GM12878 (cell line): Measurements from ENCODE around the gene TAS1R2.

Experiments
- DPF2 ChIP-seq: fragments of 450-650 bp; IDR thresholded peaks from 2 replicates; pipeline ENCODE4 v1.6.1; 2017; ENCODE audit warnings: mild to moderate bottlenecking
- RBBP5 ChIP-seq: fragments of 200-600 bp; sonication (generic); conservative IDR thresholded peaks from 2 replicates; pipeline ENCODE4 v1.6.1; 2016
- TF ChIP-seq, protein P1 (sequence below), 3 experiments: IDR thresholded peaks in 2 of 3; conservative IDR thresholded peaks in 1 of 3; 2 replicates each; pipeline ENCODE4 v1.5.1; 2011; ENCODE audit warnings: low read depth in 3 of 3, low read length in 3 of 3, mild to moderate bottlenecking in 3 of 3, control low read depth in 2 of 3, moderate library complexity in 2 of 3, inconsistent platforms in 1 of 3, mixed read lengths in 1 of 3; ENCODE audit not compliant: control insufficient read depth in 2 of 3, insufficient read depth in 1 of 3; ENCODE audit errors: extremely low read depth in 1 of 3
- TF ChIP-seq, protein P2 (sequence below): fragments of 450-650 bp; IDR thresholded peaks from 2 replicates; pipeline ENCODE4 v1.6.1; 2017; ENCODE audit warnings: antibody characterized with exemption, mild to moderate bottlenecking, moderate library complexity

DNA sequence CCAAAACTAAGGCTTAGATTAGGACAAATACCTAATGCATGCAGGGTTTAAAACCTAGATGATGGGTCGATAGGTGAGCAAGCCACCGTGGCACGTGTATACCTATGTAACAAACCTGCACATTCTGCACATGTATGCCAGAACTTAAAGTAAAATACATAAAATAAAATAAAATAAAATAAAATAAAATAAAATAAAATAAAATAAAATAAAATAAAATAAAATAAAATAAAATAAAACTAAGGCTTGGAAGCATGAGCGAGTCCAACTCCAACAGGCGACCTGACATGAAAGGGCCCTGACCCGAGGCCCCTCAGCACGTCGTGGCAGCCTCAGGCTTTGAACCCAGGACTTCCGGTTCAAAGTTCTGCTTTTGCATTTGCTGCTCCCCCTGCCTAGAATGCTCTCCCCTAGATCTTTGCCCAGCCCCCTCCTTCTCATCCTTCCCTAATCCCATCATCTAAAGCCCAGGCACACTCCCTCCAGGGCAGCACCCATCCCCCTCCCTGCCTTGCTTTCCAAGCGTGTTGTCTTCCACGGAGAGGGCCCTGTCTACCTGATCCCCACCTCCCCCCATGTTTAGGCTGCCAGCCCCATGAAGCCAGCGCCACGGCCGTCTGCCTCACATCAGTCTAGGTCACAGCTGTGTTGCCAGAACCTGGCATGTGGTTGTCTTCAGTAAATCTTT lies 64.3 kb downstream of the TAS1R2 start:
- TF ChIP-seq DPF2 (no peak), RBBP5 (no peak)
- TF ChIP-seq, protein P1, sequence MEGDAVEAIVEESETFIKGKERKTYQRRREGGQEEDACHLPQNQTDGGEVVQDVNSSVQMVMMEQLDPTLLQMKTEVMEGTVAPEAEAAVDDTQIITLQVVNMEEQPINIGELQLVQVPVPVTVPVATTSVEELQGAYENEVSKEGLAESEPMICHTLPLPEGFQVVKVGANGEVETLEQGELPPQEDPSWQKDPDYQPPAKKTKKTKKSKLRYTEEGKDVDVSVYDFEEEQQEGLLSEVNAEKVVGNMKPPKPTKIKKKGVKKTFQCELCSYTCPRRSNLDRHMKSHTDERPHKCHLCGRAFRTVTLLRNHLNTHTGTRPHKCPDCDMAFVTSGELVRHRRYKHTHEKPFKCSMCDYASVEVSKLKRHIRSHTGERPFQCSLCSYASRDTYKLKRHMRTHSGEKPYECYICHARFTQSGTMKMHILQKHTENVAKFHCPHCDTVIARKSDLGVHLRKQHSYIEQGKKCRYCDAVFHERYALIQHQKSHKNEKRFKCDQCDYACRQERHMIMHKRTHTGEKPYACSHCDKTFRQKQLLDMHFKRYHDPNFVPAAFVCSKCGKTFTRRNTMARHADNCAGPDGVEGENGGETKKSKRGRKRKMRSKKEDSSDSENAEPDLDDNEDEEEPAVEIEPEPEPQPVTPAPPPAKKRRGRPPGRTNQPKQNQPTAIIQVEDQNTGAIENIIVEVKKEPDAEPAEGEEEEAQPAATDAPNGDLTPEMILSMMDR (IDR thresholded peaks at IDR 0.05 in 2 of 3, conservative IDR thresholded peaks at IDR 0.05 in 1 of 3; ENCODE audit: control insufficient read depth in 2 of 3, extremely low read depth in 1 of 3, insufficient read depth in 1 of 3, low read depth in 3 of 3, low read length in 3 of 3): no peak
- TF ChIP-seq, protein P2, sequence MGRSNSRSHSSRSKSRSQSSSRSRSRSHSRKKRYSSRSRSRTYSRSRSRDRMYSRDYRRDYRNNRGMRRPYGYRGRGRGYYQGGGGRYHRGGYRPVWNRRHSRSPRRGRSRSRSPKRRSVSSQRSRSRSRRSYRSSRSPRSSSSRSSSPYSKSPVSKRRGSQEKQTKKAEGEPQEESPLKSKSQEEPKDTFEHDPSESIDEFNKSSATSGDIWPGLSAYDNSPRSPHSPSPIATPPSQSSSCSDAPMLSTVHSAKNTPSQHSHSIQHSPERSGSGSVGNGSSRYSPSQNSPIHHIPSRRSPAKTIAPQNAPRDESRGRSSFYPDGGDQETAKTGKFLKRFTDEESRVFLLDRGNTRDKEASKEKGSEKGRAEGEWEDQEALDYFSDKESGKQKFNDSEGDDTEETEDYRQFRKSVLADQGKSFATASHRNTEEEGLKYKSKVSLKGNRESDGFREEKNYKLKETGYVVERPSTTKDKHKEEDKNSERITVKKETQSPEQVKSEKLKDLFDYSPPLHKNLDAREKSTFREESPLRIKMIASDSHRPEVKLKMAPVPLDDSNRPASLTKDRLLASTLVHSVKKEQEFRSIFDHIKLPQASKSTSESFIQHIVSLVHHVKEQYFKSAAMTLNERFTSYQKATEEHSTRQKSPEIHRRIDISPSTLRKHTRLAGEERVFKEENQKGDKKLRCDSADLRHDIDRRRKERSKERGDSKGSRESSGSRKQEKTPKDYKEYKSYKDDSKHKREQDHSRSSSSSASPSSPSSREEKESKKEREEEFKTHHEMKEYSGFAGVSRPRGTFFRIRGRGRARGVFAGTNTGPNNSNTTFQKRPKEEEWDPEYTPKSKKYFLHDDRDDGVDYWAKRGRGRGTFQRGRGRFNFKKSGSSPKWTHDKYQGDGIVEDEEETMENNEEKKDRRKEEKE: no peak
